HepG2 (cell line): ENCODE data around the gene SIDT1. TPM values are rescaled to one million over a fixed set of nuclear protein-coding genes. Genes with fewer than 3 reads are reported as not detected.
A peak's percentile ranks its signal among the peaks of the same experiment; 100 is the strongest.

Experiments
- BRCA1 ChIP-seq: sonication (generic); formaldehyde crosslinking; IDR thresholded peaks from 2 replicates; pipeline ENCODE4 v1.4.0; 2020; ENCODE audit warnings: missing genetic modification reagents
- CENPT ChIP-seq: sonication (generic); formaldehyde crosslinking; IDR thresholded peaks from 2 replicates; pipeline ENCODE4 v1.8.0; 2022; ENCODE audit warnings: low read depth, mild to moderate bottlenecking, moderate library complexity, missing genetic modification reagents
- CREB1 ChIP-seq, 2 experiments: fragments of 450-650 bp in 1 of 2; IDR thresholded peaks; 2 replicates each; pipeline ENCODE4 v1.6.1; 2016 to 2017; ENCODE audit warnings: control low read depth in 1 of 2, mild to moderate bottlenecking in 1 of 2, missing compliant biosample characterization in 1 of 2, missing genetic modification characterization in 1 of 2
- GABPA ChIP-seq, 2 experiments: IDR thresholded peaks; 2 replicates each; pipeline ENCODE4 v1.6.1; 2011 to 2016; ENCODE audit warnings: low read depth in 2 of 2, low read length in 1 of 2, missing biosample characterization in 1 of 2, missing genetic modification characterization in 1 of 2
- HMG20A ChIP-seq: IDR thresholded peaks from 2 replicates; pipeline ENCODE4 v1.6.1; 2016; ENCODE audit warnings: borderline replicate concordance
- HMGXB3 ChIP-seq: sonication (generic); formaldehyde crosslinking; IDR thresholded peaks from 2 replicates; pipeline ENCODE4 v1.4.0; 2020; ENCODE audit warnings: missing genetic modification reagents, borderline replicate concordance
- NCOR1 ChIP-seq: fragments of 200-600 bp; sonication (generic); IDR thresholded peaks from 2 replicates; pipeline ENCODE4 v1.7.0; 2017; ENCODE audit warnings: antibody characterized with exemption, low read length, borderline replicate concordance
- NFKBIZ ChIP-seq: IDR thresholded peaks from 2 replicates; pipeline ENCODE4 v1.6.1; 2018; ENCODE audit warnings: missing genetic modification reagents, missing compliant biosample characterization
- RAD21 ChIP-seq: fragments of 450-650 bp; formaldehyde crosslinking; IDR thresholded peaks from 2 replicates; pipeline ENCODE4 v1.5.0; 2020; ENCODE audit warnings: mild to moderate bottlenecking
- SRF ChIP-seq: IDR thresholded peaks from 2 replicates; pipeline ENCODE4 v1.6.1; 2011; ENCODE audit warnings: mild to moderate bottlenecking, low read depth, low read length, moderate library complexity
- TCF7L2 ChIP-seq: IDR thresholded peaks from 2 replicates; pipeline ENCODE4 v1.6.1; 2011; ENCODE audit warnings: mild to moderate bottlenecking, low read depth, low read length, moderate library complexity
- TEAD2 ChIP-seq: sonication (generic); formaldehyde crosslinking; IDR thresholded peaks from 2 replicates; pipeline ENCODE4 v1.9.0; 2021; ENCODE audit warnings: missing genetic modification reagents
- THAP11 ChIP-seq: IDR thresholded peaks from 2 replicates; pipeline ENCODE4 v1.6.1; 2016; ENCODE audit warnings: missing biosample characterization, missing genetic modification reagents
- ZBTB42 ChIP-seq: sonication (generic); formaldehyde crosslinking; IDR thresholded peaks from 2 replicates; pipeline ENCODE4 v1.5.0; 2020; ENCODE audit warnings: mild to moderate bottlenecking, missing genetic modification reagents
- ZFP37 ChIP-seq: sonication (generic); formaldehyde crosslinking; IDR thresholded peaks from 2 replicates; pipeline ENCODE4 v1.4.0; 2020; ENCODE audit warnings: missing genetic modification reagents, borderline replicate concordance
- ZKSCAN5 ChIP-seq: sonication (generic); formaldehyde crosslinking; IDR thresholded peaks from 2 replicates; pipeline ENCODE4 v1.5.1; 2020; ENCODE audit warnings: mild to moderate bottlenecking, missing genetic modification reagents
- ZNF17 ChIP-seq: sonication (generic); formaldehyde crosslinking; IDR thresholded peaks from 2 replicates; pipeline ENCODE4 v1.5.0; 2020; ENCODE audit warnings: mild to moderate bottlenecking, missing genetic modification reagents
- ZNF569 ChIP-seq: sonication (generic); formaldehyde crosslinking; IDR thresholded peaks from 2 replicates; pipeline ENCODE4 v1.5.0; 2020; ENCODE audit warnings: mild to moderate bottlenecking, missing genetic modification reagents, moderate library complexity, borderline replicate concordance
- ZNF850 ChIP-seq: sonication (generic); formaldehyde crosslinking; conservative IDR thresholded peaks from 2 replicates; pipeline ENCODE4 v1.9.0; 2021; ENCODE audit warnings: mild to moderate bottlenecking, missing genetic modification reagents
- ZSCAN20 ChIP-seq: sonication (generic); formaldehyde crosslinking; IDR thresholded peaks from 2 replicates; pipeline ENCODE4 v1.4.0; 2020; ENCODE audit warnings: missing genetic modification reagents, mild to moderate bottlenecking, borderline replicate concordance
- ZSCAN9 ChIP-seq: IDR thresholded peaks from 2 replicates; pipeline ENCODE4 v1.6.1; 2016; ENCODE audit warnings: borderline replicate concordance
- polyA plus RNA-seq, 8 experiments: library from polyadenylated mRNA; depleted of rRNA in 3 of 8; stranded (reverse) in 7 of 8; unstranded in 1 of 8; fragments of >200 nt; fragmentation: Illumina TruSeq in 4 of 8; extraction: Trizol in 4 of 8; gene quantifications; 2 replicates each; pipeline versions ENCODE4 v1.2.1 to v1.2.3, GENCODE V29; 2011 to 2016; ENCODE audit warnings: low read depth in 4 of 8, missing spikeins in 1 of 8, mixed read lengths in 1 of 8; ENCODE audit not compliant: insufficient read depth in 1 of 8
- total RNA-seq, 5 experiments: library from RNA; depleted of rRNA; stranded (reverse); fragments of >200 nt; fragmentation: Illumina TruSeq; extraction: Trizol; gene quantifications; 2 replicates each; pipeline ENCODE4 v1.2.3, GENCODE V29; 2016; ENCODE audit warnings: low read depth in 1 of 5
- TF ChIP-seq, protein P1 (sequence below): IDR thresholded peaks from 2 replicates; pipeline ENCODE4 v1.6.1; 2016; ENCODE audit warnings: missing compliant biosample characterization, missing genetic modification reagents, borderline replicate concordance
- TF ChIP-seq, protein P2 (sequence below): sonication (generic); formaldehyde crosslinking; IDR thresholded peaks from 2 replicates; pipeline ENCODE4 v1.5.1; 2020; ENCODE audit warnings: missing genetic modification reagents, mild to moderate bottlenecking, borderline replicate concordance
- TF ChIP-seq, protein P3 (sequence below): sonication (generic); formaldehyde crosslinking; IDR thresholded peaks from 2 replicates; pipeline ENCODE4 v1.4.0; 2020; ENCODE audit warnings: mild to moderate bottlenecking, low read depth, missing genetic modification reagents

Gene SIDT1
- total and polyA plus RNA-seq, 2 of the 13 experiments (the other 11 are each of a cell fraction or from before 2014, with no cell fraction given), result 0.07 TPM

DNA sequence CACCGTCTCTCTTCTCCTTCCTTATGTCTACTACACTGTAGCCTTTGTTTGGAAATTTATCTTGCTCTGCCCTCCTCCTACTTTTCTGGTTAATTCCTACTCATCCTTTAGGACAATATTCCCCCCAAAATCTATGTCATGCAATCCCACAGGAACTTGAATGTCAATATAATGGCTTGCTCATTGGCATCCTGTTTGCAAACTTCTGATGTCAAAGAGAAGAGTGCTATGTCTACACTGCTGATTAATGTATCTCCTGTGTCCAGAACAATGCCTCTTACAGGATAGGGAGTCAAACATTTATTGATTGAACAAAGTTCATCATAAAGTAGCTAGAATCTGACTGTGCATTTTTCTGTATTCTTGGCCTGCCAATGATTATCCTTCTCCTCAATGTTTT, 22.8 kb downstream of the SIDT1 start (continued):
- TF ChIP-seq HMGXB3 (no peak), ZFP37 (CRISPR knock-in tag) (no peak), ZSCAN20 (CRISPR knock-in tag) (peak; percentile 92), BRCA1 (CRISPR knock-in tag) (no peak), ZNF569 (no peak), RAD21 (CRISPR knock-in tag) (no peak), GABPA (IDR thresholded peaks at IDR 0.05; ENCODE audit: low read depth, low read length) (no peak), GABPA (CRISPR knock-in tag; IDR thresholded peaks at IDR 0.05; ENCODE audit: low read depth) (no peak), THAP11 (CRISPR knock-in tag) (no peak), CREB1 (IDR thresholded peaks at IDR 0.05) (peak; percentile 40; the same call in 1 of the 2 replicates), CREB1 (CRISPR knock-in tag; IDR thresholded peaks at IDR 0.05) (peak; percentile 71), ZNF17 (CRISPR knock-in tag) (no peak), HMG20A (CRISPR knock-in tag) (peak; percentile 77; the same call in 1 of the 2 replicates), TEAD2 (CRISPR knock-in tag) (no peak), ZNF850 (CRISPR knock-in tag) (no peak), NFKBIZ (CRISPR knock-in tag) (0 out of 2 replicates have a peak, but pooled peaks have one; percentile 31), NCOR1 (peak; percentile 82), SRF (no peak), TCF7L2 (no peak), CENPT (CRISPR knock-in tag) (no peak), ZSCAN9 (CRISPR knock-in tag) (no peak), ZBTB42 (CRISPR knock-in tag) (no peak), ZKSCAN5 (no peak)
- TF ChIP-seq, protein P1, sequence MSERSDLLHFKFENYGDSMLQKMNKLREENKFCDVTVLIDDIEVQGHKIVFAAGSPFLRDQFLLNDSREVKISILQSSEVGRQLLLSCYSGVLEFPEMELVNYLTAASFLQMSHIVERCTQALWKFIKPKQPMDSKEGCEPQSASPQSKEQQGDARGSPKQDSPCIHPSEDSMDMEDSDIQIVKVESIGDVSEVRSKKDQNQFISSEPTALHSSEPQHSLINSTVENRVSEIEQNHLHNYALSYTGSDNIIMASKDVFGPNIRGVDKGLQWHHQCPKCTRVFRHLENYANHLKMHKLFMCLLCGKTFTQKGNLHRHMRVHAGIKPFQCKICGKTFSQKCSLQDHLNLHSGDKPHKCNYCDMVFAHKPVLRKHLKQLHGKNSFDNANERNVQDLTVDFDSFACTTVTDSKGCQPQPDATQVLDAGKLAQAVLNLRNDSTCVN (CRISPR knock-in tag), result no peak
- TF ChIP-seq, protein P2, sequence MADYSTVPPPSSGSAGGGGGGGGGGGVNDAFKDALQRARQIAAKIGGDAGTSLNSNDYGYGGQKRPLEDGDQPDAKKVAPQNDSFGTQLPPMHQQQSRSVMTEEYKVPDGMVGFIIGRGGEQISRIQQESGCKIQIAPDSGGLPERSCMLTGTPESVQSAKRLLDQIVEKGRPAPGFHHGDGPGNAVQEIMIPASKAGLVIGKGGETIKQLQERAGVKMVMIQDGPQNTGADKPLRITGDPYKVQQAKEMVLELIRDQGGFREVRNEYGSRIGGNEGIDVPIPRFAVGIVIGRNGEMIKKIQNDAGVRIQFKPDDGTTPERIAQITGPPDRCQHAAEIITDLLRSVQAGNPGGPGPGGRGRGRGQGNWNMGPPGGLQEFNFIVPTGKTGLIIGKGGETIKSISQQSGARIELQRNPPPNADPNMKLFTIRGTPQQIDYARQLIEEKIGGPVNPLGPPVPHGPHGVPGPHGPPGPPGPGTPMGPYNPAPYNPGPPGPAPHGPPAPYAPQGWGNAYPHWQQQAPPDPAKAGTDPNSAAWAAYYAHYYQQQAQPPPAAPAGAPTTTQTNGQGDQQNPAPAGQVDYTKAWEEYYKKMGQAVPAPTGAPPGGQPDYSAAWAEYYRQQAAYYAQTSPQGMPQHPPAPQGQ (CRISPR knock-in tag), result no peak
- TF ChIP-seq, protein P3, sequence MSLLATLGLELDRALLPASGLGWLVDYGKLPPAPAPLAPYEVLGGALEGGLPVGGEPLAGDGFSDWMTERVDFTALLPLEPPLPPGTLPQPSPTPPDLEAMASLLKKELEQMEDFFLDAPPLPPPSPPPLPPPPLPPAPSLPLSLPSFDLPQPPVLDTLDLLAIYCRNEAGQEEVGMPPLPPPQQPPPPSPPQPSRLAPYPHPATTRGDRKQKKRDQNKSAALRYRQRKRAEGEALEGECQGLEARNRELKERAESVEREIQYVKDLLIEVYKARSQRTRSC, result no peak
